Measurements from ENCODE around the gene GAB2. TPM values are rescaled to one million over a fixed set of nuclear protein-coding genes. Genes with fewer than 3 reads are reported as not detected.

GAB2 gene
- total and polyA plus RNA-seq, 2 of the 13 experiments (the other 11 are each of a cell fraction or from before 2014, with no cell fraction given): 4.1 to 8.6 TPM

- Histone ChIP-seq H3K4me2 (ENCODE audit: low read depth, low read length) (no peak overlapping the region), H3K4me3 (replicated peaks in 1 of 3; ENCODE audit: insufficient read depth in 1 of 3, low read depth in 2 of 3, low read length in 3 of 3) (no peak overlapping the region), H4K20me1 (ENCODE audit: insufficient read depth, low read length) (no peaks in the 10 kb centered on the region), H2AFZ (ENCODE audit: low read length) (no peak overlapping the region), H3K9me3 (ENCODE audit: low read length) (no peaks in the 10 kb centered on the region), H3K4me1 (ENCODE audit: insufficient read depth, low read length) (peaks cover 31% of the 10 kb centered on the region), H3K79me2 (ENCODE audit: insufficient read depth, low read length) (no peaks in the 10 kb centered on the region), H3K36me3 (replicated peaks in 1 of 2; ENCODE audit: control insufficient read depth in 1 of 2, insufficient read depth in 2 of 2, low read length in 2 of 2) (peaks cover 4 to 5% of the 10 kb centered on the region in 2 experiments; a peak in 2 of 5 replicates), H3K27me3 (ENCODE audit: control insufficient read depth in 1 of 2, insufficient read depth in 2 of 2, low read length in 2 of 2) (no peaks in the 10 kb centered on the region), H3K9ac (ENCODE audit: insufficient read depth, low read depth, low read length) (no peak overlapping the region), H3K27ac (ENCODE audit: extremely low read length, insufficient read depth, low read length) (no peak overlapping the region)
- no peak for DNase-seq (ENCODE audit: low spot score)
- CTCF ChIA-PET (ENCODE audit: low intra/inter-chr PET ratio, low total read pairs): no interaction called here
- peak; percentile 25 for ATAC-seq
- no TSS peak for BruUV-seq (replicated peaks)
- TF ChIP-seq ZBTB20 (CRISPR knock-in tag; IDR thresholded peaks at IDR 0.05; ENCODE audit: borderline replicate concordance, low read depth) (no peak), ZNF274 (CRISPR knock-in tag; IDR thresholded peaks at IDR 0.05) (no peak), PAX8 (CRISPR knock-in tag; IDR thresholded peaks at IDR 0.05; ENCODE audit: borderline replicate concordance) (no peak), HIVEP1 (CRISPR knock-in tag; IDR thresholded peaks at IDR 0.05) (no peak), BHLHE40 (IDR thresholded peaks at IDR 0.05; ENCODE audit: low read length) (no peak), ZNF784 (CRISPR knock-in tag; IDR thresholded peaks at IDR 0.05; ENCODE audit: borderline replicate concordance) (no peak), NCOR1 (IDR thresholded peaks at IDR 0.05; ENCODE audit: borderline replicate concordance, low read length) (no peak), ZNF232 (CRISPR knock-in tag; IDR thresholded peaks at IDR 0.05; ENCODE audit: borderline replicate concordance) (no peak), JUND (CRISPR knock-in tag; IDR thresholded peaks at IDR 0.05) (no peak), ZNF772 (CRISPR knock-in tag; IDR thresholded peaks at IDR 0.05) (no peak), YEATS2 (CRISPR knock-in tag; IDR thresholded peaks at IDR 0.05; ENCODE audit: borderline replicate concordance) (no peak)
- FAIRE-seq: no peak
- intact Hi-C loops (cut with micrococcal nuclease; ENCODE audit: unreplicated experiment): no loop called here
- POLR2A ChIA-PET: no interaction called here
- WGBS (ENCODE audit: low lambda C conversion rate): 95% methylated on average over 7 of the region's 7 CpGs
- in situ Hi-C loops (cut with HindIII; ENCODE audit: extremely low pct_ligation_motif_present, low pct_unique_long_range_greater_than_20kb): no loop called here
Observed at GRCh38 chr11:78177216-78177615, 240.4 kb downstream of the GAB2 start.
